ENCODE results near the gene SLC16A2. TPM values are rescaled to one million over a fixed set of nuclear protein-coding genes. Genes with fewer than 3 reads are reported as not detected.

SLC16A2 gene
- total RNA-seq, 2 donors from 2014 or later = 11.9 to 18.4 TPM

- DNase-seq (ENCODE audit: low spot score) = no peak
- intact Hi-C loops (cut with DNase I) = no loop called here
Observed at GRCh38 chrX:74526764-74527163, 105.5 kb downstream of the SLC16A2 start.

GRCh38 chrX:74527350-74527749 is 106.1 kb downstream of the SLC16A2 start:
- DNase-seq (ENCODE audit: low spot score) = no peak

GRCh38 chrX:74529311-74529710 is 108.0 kb downstream of the SLC16A2 start:
- no peak for DNase-seq (ENCODE audit: low spot score)
- intact Hi-C loops (cut with DNase I) = no loop called here

More at GRCh38 chrX:74527350-74527749, 106.1 kb downstream of the SLC16A2 start:
- intact Hi-C loops (cut with DNase I) = no loop called here

- intact Hi-C loops (cut with DNase I) = loop anchor here (10.0 kb wide), 1 partner anchor 106 kb away; the partner anchor contains the start of gene SLC16A2 (in 2 of the 2)
- no peak for DNase-seq (ENCODE audit: low spot score)
Observed at GRCh38 chrX:74531081-74531480, 109.8 kb downstream of the SLC16A2 start.

GRCh38 chrX:74534569-74535038 is 113.3 kb downstream of the SLC16A2 start:
- intact Hi-C loops (cut with DNase I) = loop anchor here (10.0 kb wide), 1 partner anchor 110 kb away; the partner anchor contains the start of gene SLC16A2 (in 2 of the 2)
- DNase-seq (ENCODE audit: low spot score) = no peak

GRCh38 chrX:74535086-74535407 is 113.8 kb downstream of the SLC16A2 start:
- DNase-seq (ENCODE audit: low spot score) = no peak
- intact Hi-C loops (cut with DNase I) = loop anchor here (10.0 kb wide), 1 partner anchor 110 kb away; the partner anchor contains the start of gene SLC16A2 (in 2 of the 2)

GRCh38 chrX:74535408-74536151 is 114.3 kb downstream of the SLC16A2 start:
- intact Hi-C loops (cut with DNase I) = loop anchor here (10.0 kb wide), 1 partner anchor 111 kb away; the partner anchor contains the start of gene SLC16A2 (in 2 of the 2)
- DNase-seq (ENCODE audit: low spot score) = peak; percentile 90

GRCh38 chrX:74536152-74536831 is 115.0 kb downstream of the SLC16A2 start:
- DNase-seq (ENCODE audit: low spot score) = peak; percentile 96
- intact Hi-C loops (cut with DNase I) = loop anchor here (10.0 kb wide), 1 partner anchor 111 kb away; the partner anchor contains the start of gene SLC16A2 (in 2 of the 2)

- intact Hi-C loops (cut with DNase I) = loop anchor here (10.0 kb wide), 1 partner anchor 112 kb away; the partner anchor contains the start of gene SLC16A2 (in 2 of the 2)
- no peak for DNase-seq (ENCODE audit: low spot score)
Observed at GRCh38 chrX:74536832-74537371, 115.6 kb downstream of the SLC16A2 start.

GRCh38 chrX:74540635-74541249 is 119.4 kb downstream of the SLC16A2 start:
- intact Hi-C loops (cut with DNase I) = no loop called here
- DNase-seq (ENCODE audit: low spot score) = no peak

GRCh38 chrX:74545880-74546523 is 124.7 kb downstream of the SLC16A2 start:
- no peak for DNase-seq (ENCODE audit: low spot score)
- intact Hi-C loops (cut with DNase I) = no loop called here

- DNase-seq (ENCODE audit: low spot score) = no peak
- intact Hi-C loops (cut with DNase I) = no loop called here
Observed at GRCh38 chrX:74546984-74547383, 125.7 kb downstream of the SLC16A2 start.

GRCh38 chrX:74550295-74550802 is 129.1 kb downstream of the SLC16A2 start:
- peak; percentile 95 for DNase-seq (ENCODE audit: low spot score)
- intact Hi-C loops (cut with DNase I) = loop anchor here in 1 of 2 donors (10.0 kb wide), 1 partner anchor 314 kb away; no protein-coding TSS in a partner anchor

- intact Hi-C loops (cut with DNase I) = loop anchor here in 1 of 2 donors (10.0 kb wide), 1 partner anchor 313 kb away; no protein-coding TSS in a partner anchor
- DNase-seq (ENCODE audit: low spot score) = no peak
Observed at GRCh38 chrX:74551934-74552333, 130.6 kb downstream of the SLC16A2 start.

GRCh38 chrX:74557378-74557777 is 136.1 kb downstream of the SLC16A2 start:
- intact Hi-C loops (cut with DNase I) = loop anchor here in 1 of 2 donors (10.0 kb wide), 1 partner anchor 307 kb away; no protein-coding TSS in a partner anchor
- DNase-seq (ENCODE audit: low spot score) = no peak

GRCh38 chrX:74578137-74578536 is 156.8 kb downstream of the SLC16A2 start:
- DNase-seq (ENCODE audit: low spot score) = no peak
- intact Hi-C loops (cut with DNase I) = no loop called here

GRCh38 chrX:74579597-74580198 is 158.4 kb downstream of the SLC16A2 start:
- no peak for DNase-seq (ENCODE audit: low spot score)
- intact Hi-C loops (cut with DNase I) = no loop called here

All from posterior vena cava (tissue), 2 donors.